ENCODE results near the gene CSTPP1. TPM values are rescaled to one million over a fixed set of nuclear protein-coding genes. Genes with fewer than 3 reads are reported as not detected.

The CSTPP1 gene
- total and polyA plus RNA-seq, 2 of the 4 experiments (the other 2 are of a cell fraction), result 22.0 to 35.7 TPM

GRCh38 chr11:46976182-46976854 is 39.8 kb downstream of the CSTPP1 start:
- peaks cover 4% of the 10 kb centered on the region; the same call in 1 of the 2 replicates for H4K20me1 ChIP-seq (ENCODE audit: insufficient read depth, low read length)
- H3K9ac ChIP-seq (ENCODE audit: low read depth, low read length), result no peak overlapping the region
- H3K36me3 ChIP-seq (ENCODE audit: control insufficient read depth, insufficient read depth, low read length), result no peaks in the 10 kb centered on the region
- no peaks in the 10 kb centered on the region for H3K27me3 ChIP-seq (ENCODE audit: control insufficient read depth, insufficient read depth, low read length)
- intact Hi-C loops (cut with micrococcal nuclease) (no loop called here), dilution Hi-C loops (cut with HindIII; ENCODE audit: low sequenced_read_pairs, unreplicated experiment) (no loop called here), in situ Hi-C loops (cut with MboI; ENCODE audit: low sequenced_read_pairs) (no loop called here)
- no peak overlapping the region for H3K14ac ChIP-seq (replicated peaks; ENCODE audit: low read depth, low read length)
- no peak overlapping the region for H3K4me3 ChIP-seq (ENCODE audit: insufficient read depth, low read depth, low read length)
- no peak for DNase-seq
- H2BK5ac ChIP-seq (ENCODE audit: low read depth, low read length, poor library complexity, severe bottlenecking), result no peak overlapping the region
- no peak overlapping the region for H4K91ac ChIP-seq (ENCODE audit: insufficient read depth, low read depth, low read length)
- H4K8ac ChIP-seq (ENCODE audit: low read depth in 2 of 2, low read length in 2 of 2), result no peak overlapping the region
- H3K18ac ChIP-seq (ENCODE audit: low read depth, low read length), result no peak overlapping the region
- WGBS, 2 experiments (ENCODE audit: extremely low coverage in 2 of 2, insufficient read length in 1 of 2), result 89% methylated on average over 2 of the region's 5 CpGs; no CpG with 5 or more reads in 1 of the 2 experiments
- H3K23ac ChIP-seq (ENCODE audit: low read depth, low read length), result no peak overlapping the region
- no peak overlapping the region for H3K27ac ChIP-seq (ENCODE audit: insufficient read depth, low read length)
- H3K4ac ChIP-seq (ENCODE audit: low read depth, low read length), result no peak overlapping the region
- H2BK120ac ChIP-seq (ENCODE audit: low read depth, low read length), result no peak overlapping the region
- no peak overlapping the region for H2AK5ac ChIP-seq (ENCODE audit: low read depth, low read length)
- H3K79me1 ChIP-seq (ENCODE audit: low read depth in 1 of 2, low read length in 2 of 2), result peaks cover 0 to 11% of the 10 kb centered on the region in 2 experiments; a peak in 2 of 4 replicates
- ChIA-PET POLR2A (ENCODE audit: unreplicated experiment) (interaction anchor here (0.6 kb wide), 1 partner anchor 10 kb away, joined by 4 read pairs; no protein-coding TSS in a partner anchor), CTCF (interaction anchor here (0.6 kb wide), 1 partner anchor 32 kb away, joined by 3 read pairs; no protein-coding TSS in a partner anchor)
- H3K56ac ChIP-seq (ENCODE audit: extremely low read depth, insufficient read depth, low read length), result no peak overlapping the region
- no TSS peak for BruUV-seq (replicated peaks)
- H4K5ac ChIP-seq (ENCODE audit: low read depth, low read length), result no peak overlapping the region
- TF ChIP-seq RAD21 (IDR thresholded peaks at IDR 0.05; ENCODE audit: low read length), result no peak
- TF ChIP-seq BHLHE40 (IDR thresholded peaks at IDR 0.05; ENCODE audit: low read depth, low read length), result no peak
- no peak for TF ChIP-seq SMC3 (IDR thresholded peaks at IDR 0.05; ENCODE audit: low read depth, low read length)
- no peak for TF ChIP-seq ELK1 (IDR thresholded peaks at IDR 0.05; ENCODE audit: borderline replicate concordance, low read depth, low read length)
- no peak overlapping the region for H2AFZ ChIP-seq (replicated peaks; ENCODE audit: low read length, poor library complexity)
- ATAC-seq (ENCODE audit: low read depth), result no peak
- no peaks in the 10 kb centered on the region for H3K9me3 ChIP-seq (ENCODE audit: control insufficient read depth, insufficient read depth, low read length)
- no peak overlapping the region for H2AK9ac ChIP-seq (replicated peaks; ENCODE audit: low read depth, low read length, poor library complexity)
- H3K9me1 ChIP-seq (ENCODE audit: insufficient read depth, low read length), result peaks cover 6% of the 10 kb centered on the region
- H2BK15ac ChIP-seq (ENCODE audit: low read depth, low read length), result no peak overlapping the region; the same call in 2 of the 3 replicates
- H2BK20ac ChIP-seq (ENCODE audit: low read depth, low read length), result peak overlapping the region; percentile 51; the same call in 1 of the 2 replicates
- no peak overlapping the region for H3K4me2 ChIP-seq (ENCODE audit: low read depth, low read length)
- peaks cover 7% of the 10 kb centered on the region for H3K4me1 ChIP-seq (ENCODE audit: control insufficient read depth, insufficient read depth, low read length)
